GM23248 (cell line): Measurements from ENCODE around the gene AFF3. TPM values are rescaled to one million over a fixed set of nuclear protein-coding genes. Genes with fewer than 3 reads are reported as not detected.
A peak's percentile ranks its signal among the peaks of the same experiment; 100 is the strongest.

ENCODE experiments used
- DNase-seq: peaks from one replicate; pipeline ENCODE4 v3.0.0-alpha.2; 2015
- H2AFZ ChIP-seq: fragments of 200-600 bp; sonication (generic); 2 replicates; pipeline ENCODE4 v1.6.1; 2016; ENCODE audit warnings: antibody characterized with exemption
- H3F3A ChIP-seq: fragments of 200-600 bp; sonication (generic); 2 replicates; pipeline ENCODE4 v1.6.1; 2016; ENCODE audit warnings: mild to moderate bottlenecking, antibody characterized with exemption, mixed run types; ENCODE audit not compliant: insufficient read depth
- H3K27ac ChIP-seq: fragments of 200-600 bp; sonication (generic); 2 replicates; pipeline ENCODE4 v1.5.1; 2016; ENCODE audit warnings: mild to moderate bottlenecking
- H3K27me3 ChIP-seq: fragments of 200-600 bp; sonication (generic); replicated peaks from 2 replicates; pipeline ENCODE4 v1.6.1; 2016; ENCODE audit warnings: mild to moderate bottlenecking; ENCODE audit not compliant: insufficient read depth
- H3K36me3 ChIP-seq: fragments of 200-600 bp; sonication (generic); 2 replicates; pipeline ENCODE4 v1.6.1; 2016; ENCODE audit warnings: low read depth, mild to moderate bottlenecking
- H3K4me1 ChIP-seq: fragments of 200-600 bp; sonication (generic); 2 replicates; pipeline ENCODE4 v1.6.1; 2016; ENCODE audit warnings: mild to moderate bottlenecking; ENCODE audit not compliant: insufficient read depth
- H3K4me2 ChIP-seq: fragments of 200-600 bp; sonication (generic); one replicate; pipeline ENCODE4 v1.6.1; 2016; ENCODE audit warnings: mild to moderate bottlenecking; ENCODE audit not compliant: unreplicated experiment
- H3K4me3 ChIP-seq: fragments of 200-600 bp; sonication (generic); 2 replicates; pipeline ENCODE4 v1.5.1; 2016; ENCODE audit warnings: mild to moderate bottlenecking
- H3K79me2 ChIP-seq: fragments of 200-600 bp; sonication (generic); 2 replicates; pipeline ENCODE4 v1.6.1; 2016; ENCODE audit warnings: mild to moderate bottlenecking; ENCODE audit not compliant: insufficient read depth
- H3K9ac ChIP-seq: fragments of 200-600 bp; sonication (generic); 2 replicates; pipeline ENCODE4 v1.6.1; 2016; ENCODE audit warnings: mild to moderate bottlenecking
- H3K9me2 ChIP-seq: fragments of 200-600 bp; sonication (generic); 2 replicates; pipeline ENCODE4 v1.6.1; 2016; ENCODE audit warnings: mixed run types, mild to moderate bottlenecking, moderate library complexity; ENCODE audit not compliant: insufficient read depth
- H3K9me3 ChIP-seq: fragments of 200-600 bp; sonication (generic); one replicate; pipeline ENCODE4 v1.6.1; 2017; ENCODE audit warnings: low read depth
- H4K20me1 ChIP-seq: fragments of 200-600 bp; sonication (generic); 2 replicates; pipeline ENCODE4 v1.6.0; 2016; ENCODE audit not compliant: insufficient read depth
- EZH2 ChIP-seq: fragments of 200-600 bp; sonication (generic); IDR thresholded peaks from 2 replicates; pipeline ENCODE4 v1.6.1; 2018; ENCODE audit warnings: antibody characterized with exemption, mild to moderate bottlenecking; ENCODE audit not compliant: insufficient read depth, poor library complexity, severe bottlenecking
- EZH2phosphoT487 ChIP-seq: fragments of 200-600 bp; sonication (generic); IDR thresholded peaks from 2 replicates; pipeline ENCODE4 v1.6.1; 2018; ENCODE audit warnings: antibody characterized with exemption, moderate library complexity, mild to moderate bottlenecking, low read depth; ENCODE audit not compliant: insufficient read depth
- WGBS, 2 experiments: methylation state at CpG; one replicate each; pipeline ENCODE4 v1.1.6; 2015 to 2017; ENCODE audit warnings: low lambda C conversion rate in 2 of 2, low coverage in 1 of 2; ENCODE audit errors: missing lambda C conversion rate in 2 of 2; 5-methylcytosine and 5-hydroxymethylcytosine counted together
- in situ Hi-C: fragments of 300-500 bp; cut with MboI; formaldehyde crosslinking; loops from 2 replicates; pipeline ENCODE4 v1.15.0; 2020
- polyA plus RNA-seq: library from polyadenylated mRNA; unstranded; fragments of >200 nt; fragmentation: Nextera tagmentation; extraction: Ambion mirVana; gene quantifications from 2 replicates; pipeline ENCODE4 v1.2.1, GENCODE V29; 2016
- total RNA-seq: library from RNA; depleted of rRNA; stranded (reverse); fragments of >200 nt; shearing (Covaris generic); gene quantifications from 2 replicates; pipeline ENCODE4 v1.2.3, GENCODE V29; 2014

AFF3 gene
- total and polyA plus RNA-seq, 2 experiments from 2014 or later, result 0.56 to 0.86 TPM

GRCh38 chr2:99698896-99699295, 443.5 kb downstream of the AFF3 start:
- Histone ChIP-seq H2AFZ (no peak overlapping the region), H3K4me1 (peaks cover 30% of the 10 kb centered on the region), H4K20me1 (no peaks in the 10 kb centered on the region), H3K27me3 (no peaks in the 10 kb centered on the region), H3K4me3 (no peak overlapping the region), H3F3A (peaks cover 19% of the 10 kb centered on the region), H3K36me3 (no peaks in the 10 kb centered on the region), H3K4me2 (peak overlapping the region; percentile 74), H3K9ac (no peak overlapping the region), H3K27ac (peak overlapping the region; percentile 26; the same call in 1 of the 2 replicates), H3K9me3 (no peaks in the 10 kb centered on the region), H3K9me2 (no peaks in the 10 kb centered on the region), H3K79me2 (no peaks in the 10 kb centered on the region)
- TF ChIP-seq EZH2, result no peak
- no peak for TF ChIP-seq EZH2phosphoT487
- in situ Hi-C loops, result no loop called here
- WGBS, 2 experiments, result 81 to 94% methylated on average over 2 of the region's 2 CpGs
- peak; percentile 68 for DNase-seq

- TF ChIP-seq EZH2phosphoT487 (no peak), EZH2 (no peak)
- no peaks in the 10 kb centered on the region for H3K36me3 ChIP-seq
- H3K79me2 ChIP-seq, result no peaks in the 10 kb centered on the region
- H3K4me2 ChIP-seq, result peak overlapping the region; percentile 74
- peaks cover 13% of the 10 kb centered on the region; the same call in 1 of the 2 replicates for H3F3A ChIP-seq
- no peaks in the 10 kb centered on the region for H3K9me3 ChIP-seq
- H3K9ac ChIP-seq, result no peak overlapping the region
- peak; percentile 88 for DNase-seq
- H3K4me1 ChIP-seq, result peaks cover 23% of the 10 kb centered on the region
- no peak overlapping the region for H2AFZ ChIP-seq
- H3K9me2 ChIP-seq, result no peaks in the 10 kb centered on the region
- H4K20me1 ChIP-seq, result no peaks in the 10 kb centered on the region
- H3K4me3 ChIP-seq, result peak overlapping the region; percentile 10
- H3K27me3 ChIP-seq, result no peaks in the 10 kb centered on the region
- in situ Hi-C loops, result no loop called here
- H3K27ac ChIP-seq, result peak overlapping the region; percentile 26; the same call in 1 of the 2 replicates
Measured at GRCh38 chr2:99697811-99698568, 444.4 kb downstream of the AFF3 start.

DNA sequence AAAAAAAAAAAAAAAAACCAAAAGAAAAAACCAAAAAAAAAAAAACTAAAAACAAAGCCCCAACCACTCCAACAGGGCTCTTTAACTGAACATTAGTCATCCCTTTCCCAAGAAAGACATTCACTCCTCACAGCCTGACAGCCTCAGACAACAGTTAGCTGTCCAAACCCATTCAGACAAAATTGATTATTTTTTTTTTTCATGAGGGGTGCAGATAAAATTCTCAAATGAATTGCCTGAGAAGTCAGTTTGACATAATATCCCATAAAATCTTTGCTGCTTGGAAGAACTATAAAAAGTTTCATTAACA, 446.5 kb downstream of the AFF3 start:
- H4K20me1 ChIP-seq, result no peaks in the 10 kb centered on the region
- no peak overlapping the region for H3K4me3 ChIP-seq
- no peak overlapping the region for H3K27ac ChIP-seq
- no peaks in the 10 kb centered on the region for H3K79me2 ChIP-seq
- TF ChIP-seq EZH2, result no peak
- TF ChIP-seq EZH2phosphoT487, result no peak
- no peak overlapping the region for H3K4me2 ChIP-seq
- peaks cover 28% of the 10 kb centered on the region for H3K4me1 ChIP-seq
- peaks cover 13% of the 10 kb centered on the region; the same call in 1 of the 2 replicates for H3F3A ChIP-seq
- no peak for DNase-seq
- in situ Hi-C loops, result no loop called here
- H3K9me3 ChIP-seq, result no peaks in the 10 kb centered on the region
- no peaks in the 10 kb centered on the region for H3K9me2 ChIP-seq
- no peak overlapping the region for H2AFZ ChIP-seq
- no peaks in the 10 kb centered on the region for H3K36me3 ChIP-seq
- H3K27me3 ChIP-seq, result no peaks in the 10 kb centered on the region
- no peak overlapping the region for H3K9ac ChIP-seq

GRCh38 chr2:99695130-99695943, 447.1 kb downstream of the AFF3 start:
- Histone ChIP-seq H3F3A (peaks cover 13% of the 10 kb centered on the region; the same call in 1 of the 2 replicates), H3K36me3 (no peaks in the 10 kb centered on the region), H4K20me1 (no peaks in the 10 kb centered on the region), H3K27me3 (no peaks in the 10 kb centered on the region), H3K9me3 (no peaks in the 10 kb centered on the region), H2AFZ (no peak overlapping the region), H3K4me1 (peaks cover 28% of the 10 kb centered on the region), H3K4me2 (no peak overlapping the region), H3K4me3 (no peak overlapping the region), H3K9ac (no peak overlapping the region), H3K27ac (no peak overlapping the region), H3K9me2 (no peaks in the 10 kb centered on the region), H3K79me2 (no peaks in the 10 kb centered on the region)
- TF ChIP-seq EZH2phosphoT487, result no peak
- TF ChIP-seq EZH2, result no peak
- no peak for DNase-seq
- 26 to 32% methylated on average over 11 of the region's 11 CpGs for WGBS, 2 experiments
- in situ Hi-C loops, result no loop called here
